Fibroblast of skin of left quadriceps (primary cell): ENCODE data around the gene RNF121.

Experiments used
- DNase-seq, 2 experiments: peaks; one replicate each; pipeline ENCODE4 v3.0.0-alpha.2; 2013; ENCODE audit warnings: low read depth in 2 of 2

Gene RNF121

DNA sequence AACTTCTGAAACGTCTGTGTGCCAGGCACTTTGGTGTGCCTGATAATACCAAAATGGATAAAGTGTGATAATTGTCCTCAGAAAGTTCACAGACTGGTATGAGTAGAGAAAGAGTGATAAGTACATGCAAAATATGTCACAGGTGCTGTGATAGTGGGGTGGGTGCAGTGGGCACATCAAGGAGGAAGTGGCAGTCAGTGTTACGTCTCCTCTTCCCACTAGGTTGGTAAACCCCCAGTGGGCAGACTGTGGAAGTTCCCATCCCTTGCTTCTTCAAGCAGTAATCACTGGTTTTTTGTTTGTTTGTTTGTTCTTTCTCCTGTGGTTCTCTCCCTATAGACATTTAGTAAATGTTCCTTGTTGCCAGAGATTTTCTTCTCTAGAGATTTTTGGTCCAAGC lies 5.4 kb downstream of the RNF121 start:
- DNase-seq, result no peak

DNA sequence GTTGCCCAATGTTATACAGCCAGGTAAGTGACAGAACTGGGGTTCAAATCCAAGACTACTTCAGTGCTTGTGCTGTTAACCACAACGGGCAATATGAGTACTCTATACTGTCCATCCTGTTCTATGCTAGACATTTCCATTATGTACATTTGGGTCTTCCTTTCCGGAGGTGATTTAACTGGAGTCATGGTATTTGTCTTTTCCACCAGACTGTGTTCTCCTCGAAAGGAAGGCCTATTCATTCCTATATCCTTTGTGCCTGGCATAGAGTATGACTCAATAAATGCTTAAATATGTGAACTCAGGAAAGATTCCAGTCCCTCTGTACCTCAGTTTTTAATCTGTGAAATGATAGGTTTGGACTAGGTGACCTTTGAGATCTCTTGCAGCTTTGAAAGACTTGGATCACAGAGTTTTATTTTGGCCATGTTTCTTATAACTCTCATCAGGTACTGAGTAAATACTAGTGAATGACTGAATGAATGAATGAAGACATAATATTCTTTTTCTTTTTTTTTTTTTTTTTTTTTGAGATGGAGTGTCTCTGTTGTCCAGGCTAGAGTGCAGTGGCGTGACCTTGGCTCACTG lies 6.6 kb downstream of the RNF121 start:
- DNase-seq, result no peak

DNA sequence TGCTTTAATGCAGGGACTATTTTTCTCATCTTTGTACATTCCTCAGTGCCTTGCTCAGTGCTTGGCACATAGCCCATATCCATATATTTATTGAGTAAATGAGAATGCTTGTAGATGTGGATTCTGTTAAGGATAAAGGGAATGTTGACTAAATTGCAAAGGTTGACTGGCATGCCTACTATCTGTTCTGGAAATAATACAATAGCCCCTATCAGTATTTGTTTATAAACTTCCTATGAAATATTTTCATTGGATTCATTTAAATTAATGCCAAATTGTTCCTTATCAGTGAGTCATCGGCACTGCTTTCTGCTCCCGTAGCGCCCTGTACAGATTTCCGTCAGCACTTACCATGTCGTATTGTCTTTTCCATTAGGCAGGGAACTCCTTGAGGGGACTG lies 8.0 kb downstream of the RNF121 start:
- no peak for DNase-seq

DNA sequence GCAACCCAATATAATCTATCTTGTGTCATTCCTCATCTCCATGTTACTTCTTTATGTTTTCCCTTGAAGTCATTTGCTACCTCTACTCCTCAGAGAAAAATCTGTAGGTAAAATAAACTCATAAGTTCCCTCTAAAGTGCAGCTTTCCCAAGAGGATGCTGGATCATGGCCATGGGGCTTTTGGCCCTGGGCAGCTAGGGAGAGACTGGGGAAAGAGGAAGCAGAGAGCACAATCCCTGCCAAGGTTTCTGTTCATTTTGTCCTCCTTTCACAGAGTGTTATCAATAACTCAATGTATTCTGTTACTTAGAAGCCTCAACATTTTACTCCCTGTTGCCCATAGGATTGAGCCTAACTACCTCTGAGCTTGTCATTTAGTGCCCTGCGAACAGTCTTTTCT lies 9.0 kb downstream of the RNF121 start:
- DNase-seq, result no peak

DNA sequence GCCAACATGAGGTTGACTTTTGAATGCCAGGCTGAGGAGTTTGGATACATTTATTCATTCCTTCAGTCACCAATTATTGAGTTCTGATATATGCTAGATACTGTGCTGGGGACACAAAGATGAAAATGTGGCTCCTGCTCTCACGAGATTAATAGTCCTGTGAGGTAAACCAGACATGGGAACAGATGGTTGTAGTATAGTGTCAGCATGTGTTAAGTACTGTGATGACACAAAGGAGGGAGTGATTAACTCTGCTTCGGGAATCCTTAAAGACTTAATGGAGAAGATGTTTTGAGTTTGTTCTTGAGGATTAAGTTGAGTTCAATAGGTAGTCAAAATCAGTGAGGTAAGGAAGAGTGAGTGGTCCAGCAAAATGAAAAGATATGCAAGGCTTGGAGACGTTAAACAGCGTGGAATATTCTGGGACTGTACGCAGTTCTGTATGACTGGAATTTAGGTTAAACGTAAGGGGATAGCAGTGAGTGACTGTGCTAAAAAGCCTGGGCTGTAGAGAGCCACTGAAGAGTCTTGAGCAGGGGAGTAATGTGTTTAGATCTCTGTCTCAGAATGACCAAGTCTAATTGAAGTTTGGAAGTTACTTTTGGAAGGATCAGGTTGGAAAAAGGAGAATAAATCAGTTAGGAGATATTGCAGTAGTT lies 11.8 kb downstream of the RNF121 start:
- peak; percentile 29 to 33 for DNase-seq

DNA sequence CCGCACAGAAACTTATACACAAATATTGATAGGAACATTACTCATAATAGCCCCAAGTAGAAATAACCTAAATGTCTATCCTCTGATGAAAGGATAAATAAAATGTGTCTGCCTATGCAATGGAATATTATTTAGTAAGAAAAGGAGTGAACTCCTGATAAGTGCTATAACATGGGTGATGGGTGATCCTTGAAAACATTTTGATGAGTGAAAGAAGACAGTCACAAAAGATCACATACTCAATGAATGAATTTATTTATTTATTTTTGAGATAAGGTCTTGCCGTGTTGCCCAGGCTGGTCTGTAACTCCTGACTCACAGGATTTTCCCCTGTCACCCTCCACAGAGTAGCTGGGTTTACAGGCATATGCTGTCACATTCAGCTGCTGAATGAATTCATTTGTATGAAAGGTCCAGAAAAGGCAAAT lies 17.3 kb downstream of the RNF121 start:
- DNase-seq, result no peak

DNA sequence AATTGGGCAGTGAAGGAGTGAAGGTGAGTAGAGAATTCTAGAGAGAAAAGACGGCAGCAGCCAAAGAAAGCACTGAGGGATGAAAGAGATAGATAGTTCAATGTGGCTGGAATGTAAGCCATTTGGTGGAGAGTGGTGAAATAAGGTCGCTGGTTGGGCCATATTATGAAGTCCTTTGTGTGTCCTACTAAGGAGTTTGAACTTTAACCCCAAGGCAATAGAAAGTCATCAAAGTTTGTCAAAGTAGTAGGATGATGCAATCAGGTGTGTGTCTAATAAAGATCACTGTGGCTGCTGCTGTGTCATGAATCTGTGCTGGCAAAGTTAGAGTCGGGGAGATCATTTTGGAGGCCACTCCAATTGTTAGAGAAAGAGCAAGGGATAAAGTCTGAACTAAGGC lies 18.7 kb downstream of the RNF121 start:
- DNase-seq, result no peak

DNA sequence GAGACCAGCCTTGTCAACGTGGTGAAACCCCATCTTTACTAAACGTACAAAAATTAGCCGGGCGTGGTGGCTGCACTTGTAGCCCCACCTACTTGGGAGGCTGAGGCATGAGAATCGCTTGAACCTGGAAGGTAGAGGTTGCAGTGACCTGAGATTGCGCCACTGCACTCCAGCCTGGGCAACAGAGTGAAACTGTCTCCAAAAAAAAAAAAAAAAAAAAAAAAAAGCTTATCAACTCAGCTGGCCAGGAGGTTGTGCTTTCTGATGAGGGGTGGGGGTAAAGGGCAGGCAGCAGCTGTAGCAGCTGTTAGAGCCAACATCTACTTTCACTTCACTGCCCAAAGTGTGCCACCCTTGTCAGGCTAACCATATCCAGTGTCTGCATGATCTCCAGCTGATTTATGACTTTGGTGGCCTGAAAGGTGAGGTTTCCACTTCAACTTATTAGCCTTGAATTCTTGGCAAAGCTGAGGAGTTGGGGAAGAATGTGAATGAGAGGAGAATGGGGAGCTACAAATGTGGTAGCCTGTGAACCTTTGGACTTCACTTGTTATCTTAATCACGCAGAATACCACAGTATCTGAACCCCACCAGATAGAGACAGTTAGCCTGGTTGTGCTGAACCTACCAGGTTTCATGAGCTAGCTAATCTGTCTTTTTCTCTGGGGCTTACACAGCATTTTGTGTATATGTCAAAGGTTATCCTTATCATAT lies 19.6 kb downstream of the RNF121 start:
- no peak for DNase-seq

DNA sequence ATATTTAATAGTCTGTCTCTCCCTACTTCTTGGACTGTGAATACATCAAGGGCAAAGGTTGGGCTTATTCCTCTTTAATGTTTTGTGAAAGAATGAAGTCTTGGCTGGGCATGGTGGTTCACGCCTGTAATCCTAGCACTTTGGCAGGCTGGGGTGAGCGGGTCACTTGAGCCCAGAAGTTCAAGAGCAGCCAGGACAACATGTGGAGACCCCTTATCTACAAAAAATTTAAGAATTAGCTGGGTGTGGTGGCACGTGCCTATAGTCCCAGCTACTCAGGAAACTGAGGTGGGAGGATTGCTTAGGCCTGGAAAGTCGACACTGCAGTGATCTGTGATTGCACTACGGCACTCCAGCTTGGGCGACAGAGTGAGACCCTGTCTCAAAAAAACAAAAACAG lies 20.2 kb downstream of the RNF121 start:
- DNase-seq, result no peak

DNA sequence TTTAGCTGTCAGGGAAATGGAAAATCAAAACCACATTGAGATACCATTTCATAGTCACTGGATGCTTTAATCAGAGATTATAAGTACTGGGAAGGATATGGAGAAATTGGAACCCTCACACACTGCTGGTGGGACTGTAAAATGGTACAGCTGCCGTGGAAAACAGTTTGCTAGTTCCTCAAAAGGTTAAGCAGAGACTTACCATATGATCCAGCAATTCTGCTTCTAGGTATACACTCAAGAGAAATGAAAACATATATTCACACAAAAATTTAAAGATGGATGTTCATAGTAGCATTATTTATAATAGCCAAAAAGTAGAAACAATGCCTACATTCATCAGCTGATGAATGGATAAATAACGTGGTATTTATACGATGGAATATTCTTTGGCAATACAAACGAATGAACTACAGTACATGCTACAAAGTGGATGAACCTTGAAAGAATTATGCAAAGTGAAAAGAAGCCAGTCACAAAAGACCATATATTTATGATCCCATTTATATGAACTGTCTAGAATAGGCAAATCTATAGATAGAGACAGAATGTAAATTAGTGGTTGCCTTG lies 23.0 kb downstream of the RNF121 start:
- DNase-seq, result no peak

DNA sequence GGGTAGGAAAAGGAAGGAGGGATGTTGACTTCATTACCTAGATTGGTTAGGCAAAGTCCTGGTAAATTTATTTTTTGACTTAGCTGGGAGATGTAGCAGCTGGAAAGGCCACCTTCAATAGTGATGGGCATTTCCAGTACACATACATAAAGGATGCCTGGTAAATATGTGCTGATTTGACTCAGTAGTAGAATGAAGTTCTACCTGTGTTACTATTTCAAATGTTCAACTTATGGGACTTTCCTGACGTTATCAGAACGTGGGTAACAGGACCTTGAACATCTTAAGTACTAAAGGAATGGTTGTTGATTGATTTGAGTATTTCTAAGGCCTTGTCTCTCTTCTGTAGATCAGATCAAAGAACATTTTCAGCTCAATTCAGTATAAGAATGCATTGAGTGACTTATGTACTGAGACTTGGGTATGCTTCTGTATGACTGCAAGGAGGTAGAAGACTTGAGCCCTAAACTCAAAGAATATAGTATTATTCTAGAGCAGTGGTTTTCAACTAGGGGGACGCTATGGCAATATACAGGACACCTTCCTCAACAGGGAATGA lies 27.1 kb downstream of the RNF121 start:
- no peak for DNase-seq

DNA sequence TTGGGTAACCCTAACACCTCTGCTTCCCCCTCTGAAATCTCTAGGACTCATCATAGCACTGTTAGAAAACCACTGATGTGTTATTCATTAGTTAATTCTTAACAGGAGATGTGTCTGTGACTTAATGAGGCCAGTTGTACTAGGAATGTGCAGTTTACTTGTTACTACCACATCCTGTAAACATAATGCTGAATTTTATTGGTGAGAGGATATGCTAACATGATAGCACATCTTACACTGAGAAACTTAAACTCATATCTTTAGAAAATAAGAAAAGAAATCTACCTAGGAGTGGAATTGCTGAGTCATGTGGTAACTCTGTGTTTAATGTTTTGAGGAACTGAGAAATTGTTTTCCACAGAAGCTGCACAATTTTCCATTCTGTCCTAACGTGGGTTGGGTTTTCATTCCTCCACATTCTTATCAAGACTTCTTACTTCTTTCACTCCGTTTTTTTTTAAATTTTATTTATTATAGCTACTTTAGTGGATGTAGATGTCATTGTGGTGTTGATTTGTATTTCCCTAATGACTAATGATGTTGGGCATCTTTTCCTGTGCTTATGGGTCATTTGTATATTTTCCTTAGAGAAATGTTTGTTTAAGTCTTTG lies 33.7 kb downstream of the RNF121 start:
- no peak for DNase-seq

DNA sequence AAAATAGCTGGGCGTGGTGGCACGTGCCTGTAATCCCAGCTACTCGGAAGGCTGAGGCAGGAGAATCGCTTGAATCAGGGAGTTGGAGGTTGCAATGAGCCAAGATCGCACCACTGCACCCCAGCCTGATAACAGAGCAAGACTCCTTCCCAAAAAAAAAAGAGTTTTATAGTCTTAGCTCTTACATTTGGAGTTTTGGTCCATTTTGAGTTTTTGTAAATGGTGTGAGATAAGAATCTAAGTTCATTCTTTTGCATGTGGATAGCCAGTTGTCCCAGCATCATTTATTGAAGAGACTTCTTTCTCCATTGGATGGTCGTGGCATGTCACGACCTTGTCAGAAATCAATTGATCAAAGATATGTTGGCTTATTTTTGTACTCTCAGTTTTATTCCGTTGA lies 34.6 kb downstream of the RNF121 start:
- no peak for DNase-seq

DNA sequence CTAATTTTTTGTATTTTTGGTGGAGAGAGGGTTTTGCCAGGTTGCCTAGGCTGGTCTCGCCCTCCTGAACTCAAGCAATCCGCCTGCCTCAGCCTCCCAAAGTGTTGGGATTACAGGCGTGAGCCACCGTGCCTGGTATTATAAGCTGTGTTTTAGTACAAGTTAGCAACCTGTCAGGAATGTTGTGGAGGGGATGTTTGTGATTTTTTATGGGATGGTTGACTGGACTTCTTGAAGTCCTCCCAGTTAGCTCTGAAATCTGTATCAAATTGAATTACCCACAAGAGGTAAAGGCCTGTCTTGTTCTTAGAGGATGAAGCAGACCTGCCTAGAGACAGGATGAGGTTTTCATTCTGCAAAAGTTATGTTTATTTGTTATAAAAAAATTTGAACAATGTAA lies 35.8 kb downstream of the RNF121 start:
- DNase-seq, result no peak

DNA sequence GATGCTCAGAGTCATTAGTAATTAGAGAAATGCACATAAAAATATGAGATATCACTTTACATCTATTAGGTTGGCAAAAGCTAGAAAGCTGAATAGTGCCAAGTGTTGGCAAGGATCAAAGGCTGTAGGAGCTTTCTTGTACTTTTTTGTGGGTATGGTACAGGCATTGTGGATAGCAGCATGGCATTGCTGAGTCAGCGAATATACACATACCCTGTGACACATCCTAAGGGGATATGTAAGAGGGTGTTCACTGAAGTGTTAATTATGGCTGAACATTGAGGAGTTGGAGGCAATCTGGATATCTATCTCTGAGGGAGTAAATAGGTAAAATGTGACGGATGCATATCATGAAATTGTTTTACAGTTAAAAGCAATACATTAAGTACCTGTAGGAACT lies 42.8 kb downstream of the RNF121 start:
- no peak for DNase-seq

DNA sequence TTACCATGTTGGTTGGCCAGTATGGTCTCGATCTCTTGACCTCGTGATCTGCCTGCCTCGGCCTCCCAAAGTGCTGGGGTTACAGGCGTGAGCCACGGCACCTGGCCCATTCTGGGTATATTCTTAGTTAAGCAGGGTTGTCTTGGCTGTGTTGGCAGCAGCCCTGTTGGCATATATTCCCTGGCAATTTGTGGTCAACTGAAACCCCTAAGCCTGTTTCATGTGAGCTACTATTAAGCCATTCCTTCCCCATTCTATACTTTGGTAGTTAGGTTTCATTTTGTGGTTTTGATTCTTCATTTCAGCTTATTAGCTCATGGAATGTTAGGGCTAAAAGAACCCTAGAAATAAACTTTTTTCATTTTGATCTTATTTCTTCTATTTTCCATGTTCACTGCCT lies 47.7 kb downstream of the RNF121 start:
- DNase-seq, result no peak

DNA sequence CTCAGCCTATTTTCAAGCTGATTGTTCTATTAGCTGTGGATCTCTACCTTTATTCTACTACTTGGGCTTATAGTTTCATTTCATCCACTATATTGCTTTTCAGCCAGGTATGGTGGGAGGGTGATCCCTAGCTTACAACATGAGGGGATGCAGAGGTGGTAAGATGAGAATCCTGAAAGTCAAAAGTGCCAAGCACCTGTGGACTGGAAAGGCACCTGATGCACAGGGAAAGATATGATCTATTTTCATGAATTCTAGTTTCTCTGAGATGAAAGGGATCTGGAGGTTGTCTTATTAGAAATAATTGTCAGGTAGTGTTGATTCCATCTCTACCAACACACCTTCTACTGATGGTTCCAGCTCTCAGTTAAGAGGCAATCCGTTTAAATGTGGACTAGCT lies 48.2 kb downstream of the RNF121 start:
- no peak for DNase-seq

DNA sequence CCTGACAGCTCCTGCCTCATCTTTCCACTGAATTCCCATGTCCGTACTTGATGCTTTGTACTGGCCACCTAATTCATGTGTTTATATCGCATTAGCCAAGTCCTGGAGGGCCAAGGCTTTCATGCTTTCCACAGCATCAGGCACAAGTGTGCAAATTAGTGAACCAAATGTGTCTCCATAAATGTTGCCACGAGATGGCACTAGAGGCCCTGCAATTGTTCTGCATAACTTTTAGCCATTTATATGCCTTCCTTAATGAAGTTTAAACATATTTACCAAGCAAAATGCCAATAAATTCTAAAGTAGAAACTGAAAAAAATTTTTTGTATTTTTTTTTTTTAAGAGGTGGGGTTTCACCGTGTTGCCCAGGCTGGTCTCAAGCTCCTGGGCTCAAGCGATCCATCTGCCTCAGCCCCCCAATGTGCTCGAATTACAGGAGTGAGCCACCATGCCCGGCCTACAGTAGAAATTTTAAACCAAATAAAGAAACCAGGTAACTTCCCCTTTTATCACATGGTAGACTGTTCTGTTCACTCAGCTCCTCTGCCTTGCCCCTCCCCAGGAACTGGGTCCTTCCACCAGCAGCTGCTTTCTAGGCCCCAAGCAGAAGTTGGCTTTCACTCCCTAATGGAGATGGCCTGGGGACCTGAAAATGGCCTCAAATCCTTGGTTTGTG lies 49.0 kb downstream of the RNF121 start:
- peak; percentile 18 to 21 for DNase-seq

DNA sequence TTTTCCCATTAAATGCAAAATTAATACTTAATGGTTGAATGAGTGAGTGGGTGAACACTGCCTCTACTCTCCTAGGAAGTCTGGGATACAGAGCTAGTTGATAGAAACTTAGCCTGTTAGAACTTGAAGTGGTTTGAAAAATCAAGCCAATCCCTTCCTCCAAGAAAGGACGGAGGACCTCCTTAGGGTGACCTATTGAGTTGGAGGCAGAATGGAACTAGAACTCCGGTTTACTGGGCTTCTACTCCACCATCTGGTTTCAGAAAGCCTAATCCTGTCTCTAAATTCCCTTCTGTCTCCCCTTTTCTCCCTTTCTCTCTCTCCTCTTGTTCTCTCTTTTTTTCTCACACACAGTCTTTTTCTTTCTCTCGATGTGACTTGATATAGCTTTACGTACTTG lies 50.2 kb downstream of the RNF121 start:
- no peak for DNase-seq

DNA sequence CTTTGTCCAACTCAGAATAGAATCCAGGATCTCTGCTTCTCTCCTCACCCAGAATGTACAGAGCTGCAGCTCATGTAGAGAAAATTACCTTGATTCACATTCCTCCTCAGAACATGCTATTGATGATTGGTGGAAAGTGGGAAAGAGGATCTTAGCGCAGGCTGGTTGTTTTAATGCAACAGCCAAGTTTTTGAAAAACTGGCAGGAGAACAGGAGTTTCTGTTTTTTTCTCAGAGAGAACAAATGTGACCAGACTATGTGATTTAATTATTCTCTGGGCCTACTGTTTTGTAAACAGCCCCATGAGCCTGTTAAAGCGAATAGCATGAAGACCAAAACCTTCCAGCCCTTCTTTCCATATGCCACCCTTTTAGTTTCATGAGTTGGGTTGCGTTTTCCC lies 50.8 kb downstream of the RNF121 start:
- DNase-seq, result no peak

DNA sequence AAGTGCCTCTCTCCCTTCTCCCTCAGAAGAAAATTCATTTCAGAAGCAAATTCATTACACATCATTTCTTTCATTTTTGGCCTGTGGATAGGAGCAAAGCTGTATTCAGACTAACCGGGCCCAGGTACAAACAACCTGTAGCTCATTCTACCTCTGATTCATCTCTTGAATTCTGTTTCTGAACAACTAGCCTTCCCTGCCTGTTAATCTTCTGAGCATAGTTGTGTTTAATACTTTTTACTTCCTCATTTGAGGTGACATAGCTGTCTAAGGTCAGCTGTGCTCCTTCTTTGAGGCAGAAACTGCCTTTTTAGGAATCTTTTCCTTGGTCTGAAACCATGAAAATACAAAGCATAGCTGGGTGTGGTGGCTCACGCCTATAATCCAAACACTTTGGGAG lies 57.3 kb downstream of the RNF121 start:
- DNase-seq, result no peak

DNA sequence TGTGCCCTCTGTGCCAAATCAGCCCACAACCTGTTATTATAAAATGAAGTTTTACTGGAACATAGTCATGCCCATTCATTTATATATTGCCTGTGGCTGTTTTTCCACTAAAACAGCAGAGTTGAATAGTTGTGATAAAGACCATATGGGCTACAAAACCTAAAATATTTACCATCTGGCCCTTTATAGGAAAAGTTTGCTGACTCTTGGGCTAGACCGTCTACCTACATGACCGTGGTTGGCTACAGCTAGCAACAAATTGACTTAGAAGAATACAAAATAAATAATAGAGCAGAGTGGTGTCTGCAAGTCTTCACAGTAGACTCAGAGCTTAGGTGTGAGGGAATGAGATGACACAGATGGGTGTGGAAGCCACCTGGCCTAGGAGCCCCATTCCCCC lies 58.7 kb downstream of the RNF121 start:
- no peak for DNase-seq
